ENCODE results near the gene USP5.

- no peak for TF ChIP-seq YY1 (IDR thresholded peaks at IDR 0.05; ENCODE audit: low read depth)
- no peak for TF ChIP-seq REST (IDR thresholded peaks at IDR 0.05; ENCODE audit: low read depth)
- no peak for TF ChIP-seq MAX (IDR thresholded peaks at IDR 0.05)
- no peak for TF ChIP-seq ZBTB7A (IDR thresholded peaks at IDR 0.05; ENCODE audit: low read depth)
Observed at GRCh38 chr12:6833189-6833890, 18.6 kb upstream of the USP5 start.

Data from Ishikawa (cell line).